GOT3 (cell line): ENCODE results near the gene TARS1.

Experiments
- DNase-seq: peaks from one replicate; lab custom pipeline; 2025; ENCODE audit warnings: mixed read lengths; lab: John Stamatoyannopoulos, UW

Gene TARS1

GRCh38 chr5:33439905-33440481, 772 bp upstream of the TARS1 start:
- DNase-seq: no peak

- DNase-seq: no peak
These were observed 744 bp downstream of the TARS1 start for GRCh38 chr5:33441241-33442177.

DNA sequence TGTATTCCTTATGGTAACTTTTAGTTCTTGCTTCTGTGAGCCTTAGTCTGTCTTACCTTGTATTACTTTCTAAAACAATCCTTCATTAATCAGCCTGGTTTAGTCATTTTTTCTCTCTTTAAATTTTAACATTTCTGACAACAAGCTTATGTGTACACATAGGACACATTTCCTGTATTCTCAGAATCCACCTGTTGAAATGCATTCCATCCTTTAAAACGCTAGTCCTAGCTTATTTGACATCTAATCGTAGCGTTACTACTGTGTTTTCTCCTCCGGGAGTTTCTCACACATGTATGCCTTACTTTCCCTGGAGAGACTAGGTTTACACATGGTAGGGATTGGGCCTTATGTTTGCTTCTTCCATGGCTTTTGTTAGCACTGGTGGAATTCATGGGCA, 3.8 kb downstream of the TARS1 start:
- DNase-seq: no peak

DNA sequence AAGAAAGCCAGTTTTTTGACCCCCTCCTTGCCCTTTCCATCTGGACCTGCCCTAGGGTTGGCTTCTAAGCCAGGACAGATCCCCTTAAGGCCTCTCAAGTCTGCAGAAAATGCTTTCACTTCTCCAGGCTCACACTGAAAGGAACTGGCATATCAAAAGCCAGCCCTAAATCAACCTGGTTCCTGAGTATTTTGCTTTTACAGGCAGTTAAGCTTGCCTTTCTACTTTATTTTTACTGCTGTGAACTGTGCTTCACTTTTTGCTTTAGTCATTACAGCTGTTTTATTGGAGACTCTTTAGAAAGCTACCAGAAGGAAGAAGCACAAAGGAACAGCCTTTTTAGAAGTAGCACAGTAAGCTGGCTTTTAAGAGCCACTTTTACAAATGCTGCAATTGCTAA, 5.0 kb downstream of the TARS1 start:
- no peak for DNase-seq

GRCh38 chr5:33448118-33448517, 7.4 kb downstream of the TARS1 start:
- DNase-seq: no peak

GRCh38 chr5:33457126-33457525, 16.4 kb downstream of the TARS1 start:
- DNase-seq: no peak

DNA sequence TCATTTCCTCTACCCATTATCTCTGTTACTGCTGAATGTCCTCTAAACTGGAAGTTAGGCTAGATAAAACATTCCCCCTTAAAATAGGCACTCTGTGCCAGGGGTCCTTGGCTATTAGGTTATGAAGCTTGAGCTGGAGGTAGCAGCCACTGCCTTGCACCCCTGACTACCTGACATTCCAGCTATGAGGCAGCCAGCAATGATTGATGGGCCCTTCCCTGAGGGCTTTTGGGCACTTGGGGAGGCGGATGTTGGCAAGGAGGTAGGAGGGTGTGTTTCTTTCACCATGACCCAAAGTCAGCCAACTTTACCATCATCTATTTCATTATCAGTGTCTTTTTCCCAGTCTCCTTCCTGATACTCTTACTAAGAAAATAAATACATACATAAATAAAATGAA, 17.1 kb downstream of the TARS1 start:
- DNase-seq: no peak

- DNase-seq: no peak
These were observed 19.4 kb downstream of the TARS1 start for GRCh38 chr5:33460210-33460609.

DNA sequence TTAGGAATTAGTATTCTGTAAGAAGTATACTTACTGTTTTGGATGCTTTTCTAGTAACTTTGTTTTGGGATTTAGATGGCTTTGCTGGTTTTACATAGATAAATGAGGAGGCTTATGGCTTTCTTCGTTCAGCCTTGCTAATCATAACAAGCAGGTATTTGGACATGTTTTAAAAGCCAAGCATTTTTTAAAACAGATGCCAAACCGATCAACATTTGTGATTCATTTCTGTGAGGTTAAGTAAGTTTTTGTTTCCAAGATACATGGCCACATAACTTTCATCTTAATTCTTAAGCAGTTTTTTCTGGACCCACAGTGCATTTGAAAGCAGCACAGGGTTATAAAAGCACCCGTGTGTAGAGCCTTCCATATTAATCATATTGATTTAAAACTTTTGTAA, 21.7 kb downstream of the TARS1 start:
- DNase-seq: no peak

- DNase-seq: no peak
These were observed 24.4 kb downstream of the TARS1 start for GRCh38 chr5:33465120-33465519.

- no peak for DNase-seq
These were observed 28.1 kb downstream of the TARS1 start for GRCh38 chr5:33468775-33469435.

GRCh38 chr5:33470544-33470943, 29.8 kb downstream of the TARS1 start:
- no peak for DNase-seq

GRCh38 chr5:33472805-33473409, 32.1 kb downstream of the TARS1 start:
- no peak for DNase-seq

DNA sequence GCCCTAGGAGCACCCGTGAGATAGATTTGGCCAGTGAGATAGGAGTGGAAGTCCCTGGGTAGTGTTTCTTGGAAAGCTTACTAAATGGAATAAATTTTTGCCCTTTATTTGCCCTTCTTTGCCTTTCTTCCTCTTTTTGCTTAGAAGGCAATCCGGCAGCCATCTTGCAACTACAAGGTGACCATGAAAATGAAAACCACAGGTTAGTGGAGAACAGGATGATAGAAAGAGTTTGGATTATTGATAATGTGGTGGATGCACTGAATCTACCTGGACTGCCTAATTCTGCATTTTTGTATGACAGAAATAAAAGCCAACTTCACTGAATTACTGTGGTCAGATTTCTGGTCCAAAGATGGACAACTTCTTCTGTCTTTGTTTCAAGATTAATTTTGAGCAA, 33.2 kb downstream of the TARS1 start:
- no peak for DNase-seq

- DNase-seq: no peak
These were observed 34.2 kb downstream of the TARS1 start for GRCh38 chr5:33474931-33475499.

DNA sequence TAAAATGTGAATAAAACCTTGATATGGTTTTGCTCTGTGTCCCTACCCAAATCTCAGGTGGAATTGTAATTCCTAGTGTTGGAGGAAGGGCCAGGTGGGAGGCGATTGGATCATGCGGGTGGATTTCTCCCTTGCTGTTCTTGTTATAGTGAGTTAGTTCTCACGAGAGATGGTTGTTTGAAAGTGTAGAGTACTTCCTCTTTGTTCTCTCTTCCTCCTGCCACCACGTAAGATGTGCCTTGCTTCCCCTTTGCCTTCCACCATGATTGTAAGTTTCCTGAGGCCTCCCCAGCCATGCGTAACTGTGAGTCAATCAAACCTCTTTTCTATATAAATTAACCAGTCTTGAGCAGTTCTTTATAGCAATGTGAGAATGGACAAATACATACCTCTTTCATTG, 34.9 kb downstream of the TARS1 start:
- DNase-seq: no peak

DNA sequence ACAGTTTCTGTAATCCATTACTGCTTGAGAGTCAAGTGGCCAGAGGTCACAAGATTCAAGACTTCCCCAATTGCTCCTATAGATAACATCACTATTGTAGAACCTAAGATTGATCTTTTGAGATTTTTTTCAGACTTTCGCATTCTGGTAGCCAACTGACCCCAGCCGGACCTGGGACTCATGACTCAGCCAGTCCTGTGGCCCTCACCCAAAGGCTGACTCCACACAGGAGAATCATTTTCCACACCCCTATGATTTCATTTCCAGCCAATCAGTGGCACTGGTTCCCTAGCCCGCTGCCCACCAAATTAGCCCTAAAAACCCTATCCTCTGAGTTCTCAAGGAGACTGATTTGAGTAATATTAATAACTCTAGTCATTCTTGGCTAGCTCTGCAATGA, 36.2 kb downstream of the TARS1 start:
- DNase-seq: no peak

GRCh38 chr5:33477816-33478215, 37.1 kb downstream of the TARS1 start:
- no peak for DNase-seq

GRCh38 chr5:33479311-33479710, 38.5 kb downstream of the TARS1 start:
- no peak for DNase-seq

DNA sequence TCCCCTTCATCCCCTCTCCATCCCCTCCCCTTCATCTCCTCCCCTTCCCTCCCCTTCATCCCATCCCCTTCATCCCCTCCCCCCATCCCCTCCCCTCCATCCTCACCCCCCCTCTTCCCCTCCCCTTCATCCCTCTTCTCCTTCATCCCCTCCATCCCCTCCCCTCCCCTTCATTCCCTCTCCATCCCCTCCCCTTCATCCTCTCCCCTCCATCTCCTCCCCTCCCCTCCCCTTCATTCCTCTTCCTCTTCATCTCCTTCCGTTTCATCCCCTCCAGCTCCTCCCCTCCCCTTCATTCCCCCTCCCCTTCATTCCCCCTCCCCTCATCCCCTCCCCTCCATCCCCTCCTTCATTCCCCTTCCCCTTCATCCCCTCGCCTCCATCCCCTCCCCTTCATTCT, 40.1 kb downstream of the TARS1 start:
- DNase-seq: no peak

- no peak for DNase-seq
These were observed 41.6 kb downstream of the TARS1 start for GRCh38 chr5:33482335-33482734.

DNA sequence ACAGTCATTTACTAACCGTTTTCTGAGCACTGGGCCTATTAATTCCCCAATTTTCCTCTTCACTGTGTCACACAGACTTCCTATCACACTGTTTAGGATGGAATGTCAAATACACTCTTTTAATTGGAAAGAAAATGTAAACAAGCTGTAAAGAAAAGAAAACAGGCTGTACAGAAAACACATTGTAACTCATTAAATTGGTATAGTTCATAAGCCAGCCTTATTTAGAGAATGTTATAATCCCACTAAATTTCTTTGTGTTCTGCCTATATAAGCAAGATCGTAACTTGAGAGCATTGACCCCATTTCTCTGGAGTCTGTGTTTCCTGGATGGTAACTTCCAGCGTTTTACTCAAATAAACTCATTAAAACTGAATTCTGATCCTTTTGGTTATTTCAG, 46.5 kb downstream of the TARS1 start:
- no peak for DNase-seq
